NCI-H510A treated with DMSO at 0.1 percent for 48 hours (cell line): ENCODE results near the gene ZC3H18.

Experiments used
- DNase-seq: peaks from one replicate; lab custom pipeline; 2025; lab: John Stamatoyannopoulos, UW

The ZC3H18 gene

DNA sequence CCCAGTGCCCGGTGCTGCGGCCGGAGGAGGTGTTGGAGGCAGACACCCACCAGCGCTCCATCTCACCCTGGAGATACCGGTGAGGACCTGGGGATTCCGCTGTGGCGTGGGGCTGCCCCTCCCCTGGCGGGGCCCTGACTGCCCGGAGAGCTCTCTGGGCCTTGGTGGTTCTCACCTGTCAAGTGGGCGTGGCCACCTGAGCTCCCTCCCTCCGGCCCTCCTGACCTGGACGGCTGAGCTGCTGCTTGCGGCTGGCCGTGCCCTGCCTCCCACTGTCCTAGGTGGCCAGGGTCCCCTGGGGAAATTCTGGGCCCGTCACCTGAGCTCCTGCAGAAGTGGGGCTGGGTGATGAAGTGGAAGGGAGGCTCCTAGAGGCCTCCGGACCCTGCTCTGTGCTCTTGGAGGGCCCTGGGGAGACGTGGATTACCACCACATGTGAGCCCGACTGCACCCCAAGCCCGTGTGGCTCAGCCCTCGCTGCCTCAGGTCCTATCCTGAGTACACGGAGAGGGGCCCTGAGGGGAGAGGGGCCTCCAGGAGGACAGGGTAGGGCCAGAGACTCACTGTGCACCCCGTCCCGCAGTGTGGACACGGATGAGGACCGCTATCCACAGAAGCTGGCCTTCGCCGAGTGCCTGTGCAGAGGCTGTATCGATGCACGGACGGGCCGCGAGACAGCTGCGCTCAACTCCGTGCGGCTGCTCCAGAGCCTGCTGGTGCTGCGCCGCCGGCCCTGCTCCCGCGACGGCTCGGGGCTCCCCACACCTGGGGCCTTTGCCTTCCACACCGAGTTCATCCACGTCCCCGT lies 69.2 kb downstream of the ZC3H18 start:
- peak; percentile 37 for DNase-seq

DNA sequence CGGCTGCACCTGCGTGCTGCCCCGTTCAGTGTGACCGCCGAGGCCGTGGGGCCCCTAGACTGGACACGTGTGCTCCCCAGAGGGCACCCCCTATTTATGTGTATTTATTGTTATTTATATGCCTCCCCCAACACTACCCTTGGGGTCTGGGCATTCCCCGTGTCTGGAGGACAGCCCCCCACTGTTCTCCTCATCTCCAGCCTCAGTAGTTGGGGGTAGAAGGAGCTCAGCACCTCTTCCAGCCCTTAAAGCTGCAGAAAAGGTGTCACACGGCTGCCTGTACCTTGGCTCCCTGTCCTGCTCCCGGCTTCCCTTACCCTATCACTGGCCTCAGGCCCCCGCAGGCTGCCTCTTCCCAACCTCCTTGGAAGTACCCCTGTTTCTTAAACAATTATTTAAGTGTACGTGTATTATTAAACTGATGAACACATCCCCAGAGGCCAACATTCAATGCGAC lies 69.9 kb downstream of the ZC3H18 start:
- no peak for DNase-seq

DNA sequence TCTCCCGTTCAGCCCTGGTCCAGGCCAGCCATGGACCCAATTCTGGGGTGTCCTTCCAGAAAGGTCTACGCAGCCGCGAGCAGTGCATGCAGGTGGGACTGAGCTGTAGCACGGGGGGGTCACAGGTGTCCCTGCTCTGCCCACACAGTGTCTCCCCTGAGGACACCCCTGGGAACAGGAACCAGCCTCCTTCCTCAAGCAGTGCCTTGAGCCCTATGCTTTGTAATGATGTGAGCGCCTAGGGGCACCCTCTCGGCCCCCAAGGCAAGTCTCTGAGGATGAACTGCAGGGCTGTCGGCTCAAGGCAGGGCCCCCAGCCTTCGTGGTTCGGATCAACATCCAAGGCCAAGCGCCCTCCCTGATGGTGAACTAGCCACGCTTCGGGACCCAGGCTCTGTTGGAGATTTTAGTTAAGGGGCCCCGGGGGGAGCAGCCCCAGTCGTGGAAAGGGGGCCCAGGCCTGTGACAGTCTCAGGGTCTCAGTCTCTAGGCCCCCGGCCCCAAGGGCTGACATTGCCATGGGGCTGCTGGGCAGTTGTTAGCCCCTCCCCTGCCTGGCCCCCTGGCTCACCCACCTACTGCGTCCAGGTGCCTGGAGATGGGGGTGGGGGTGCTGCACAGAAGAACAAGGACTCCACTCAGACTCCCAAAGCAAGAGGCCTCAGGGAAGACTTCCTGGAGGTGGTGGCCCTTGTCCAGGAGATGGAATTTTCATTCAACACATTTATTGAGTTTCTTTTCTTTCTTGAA lies 70.5 kb downstream of the ZC3H18 start:
- no peak for DNase-seq

DNA sequence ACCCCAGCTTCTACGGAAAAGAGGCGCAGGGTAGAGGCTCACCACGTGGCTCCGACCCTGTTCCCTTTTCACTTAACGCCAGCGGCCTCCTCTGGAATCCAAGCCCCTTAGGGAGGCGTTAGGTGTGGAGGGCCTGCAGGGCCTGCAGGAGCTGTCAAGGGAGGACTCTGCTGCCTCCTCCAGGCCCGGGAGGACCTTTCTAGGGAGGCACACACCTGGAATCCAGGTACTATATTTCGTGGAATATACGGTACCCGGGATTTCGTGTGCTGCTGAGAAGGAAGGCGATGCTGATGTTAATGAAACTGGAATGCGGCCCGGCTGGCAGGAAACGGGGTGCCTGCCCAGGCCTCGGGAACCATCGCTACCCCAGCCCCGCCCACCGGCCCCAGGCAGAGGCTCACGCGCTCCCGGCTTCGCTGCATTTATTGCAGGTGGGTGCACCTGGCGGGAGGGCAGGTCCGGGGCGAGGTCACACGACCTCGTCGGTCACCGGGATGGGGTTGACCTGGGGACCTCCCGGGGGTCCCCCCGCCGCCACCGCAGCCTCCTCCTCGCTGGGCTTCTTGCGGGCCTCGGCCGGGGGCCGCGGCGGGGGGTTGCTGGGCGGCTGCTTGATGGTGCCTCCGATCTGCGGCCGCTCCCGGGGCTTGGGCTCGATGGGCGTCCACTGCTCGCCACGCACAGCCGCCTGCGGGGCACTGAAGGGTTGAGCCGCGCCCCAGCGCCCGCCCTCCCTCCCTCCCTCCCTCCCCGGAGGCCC lies 72.9 kb downstream of the ZC3H18 start:
- DNase-seq = no peak

DNA sequence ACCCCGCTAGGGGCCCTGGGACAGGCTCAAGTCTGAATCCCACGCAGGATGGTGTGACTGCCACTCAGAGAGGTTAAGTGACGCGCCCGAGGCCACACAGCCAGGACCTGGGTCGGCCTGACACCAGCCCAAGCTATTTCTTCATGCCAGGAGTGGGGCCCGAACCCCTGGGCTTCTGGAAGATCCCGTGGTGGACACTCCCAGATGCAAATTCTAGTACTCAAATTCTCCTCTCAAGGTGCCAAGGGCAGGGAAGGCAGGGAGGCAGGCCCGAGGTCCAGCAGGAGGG lies 73.4 kb downstream of the ZC3H18 start:
- DNase-seq = no peak

DNA sequence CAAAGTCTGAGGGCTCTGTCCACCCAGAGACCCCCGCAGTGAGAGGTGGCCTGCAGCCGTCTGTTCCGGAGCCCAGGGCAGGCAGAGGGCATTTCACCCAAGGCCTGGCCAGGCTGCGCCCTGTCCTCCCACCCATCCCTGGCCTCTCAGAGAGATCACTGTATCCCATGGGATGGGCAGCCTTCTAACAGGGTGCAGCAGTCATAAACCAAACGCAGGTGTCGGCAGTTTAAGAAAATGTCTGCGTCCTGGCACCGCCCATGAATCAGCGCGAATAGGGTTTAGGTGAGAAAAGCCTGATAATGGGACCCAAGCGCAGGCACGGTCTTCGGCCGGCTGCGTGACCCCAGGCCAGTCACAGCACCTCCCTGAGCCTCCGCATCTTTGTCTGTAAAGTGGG lies 75.3 kb downstream of the ZC3H18 start:
- DNase-seq = no peak

DNA sequence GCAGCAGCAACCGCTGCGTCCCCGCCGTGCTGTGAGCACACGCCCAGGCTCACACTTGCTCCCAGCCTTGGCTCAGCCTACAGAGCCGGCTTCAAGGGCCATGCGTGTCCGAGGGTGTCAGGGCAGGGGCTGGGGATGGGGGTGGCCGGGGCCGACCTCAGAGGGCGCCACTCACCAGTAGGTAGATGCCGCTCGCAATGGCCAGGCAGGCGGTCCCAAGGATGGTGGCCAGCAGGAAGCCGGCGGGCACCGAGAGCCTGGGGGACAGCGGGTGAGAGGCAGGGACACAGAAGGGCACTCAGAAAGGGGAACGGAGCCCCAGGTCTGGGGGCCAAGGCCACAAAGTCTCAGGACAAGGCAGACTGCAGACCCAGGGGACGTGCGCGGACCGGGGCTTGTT lies 75.7 kb downstream of the ZC3H18 start:
- DNase-seq = no peak

DNA sequence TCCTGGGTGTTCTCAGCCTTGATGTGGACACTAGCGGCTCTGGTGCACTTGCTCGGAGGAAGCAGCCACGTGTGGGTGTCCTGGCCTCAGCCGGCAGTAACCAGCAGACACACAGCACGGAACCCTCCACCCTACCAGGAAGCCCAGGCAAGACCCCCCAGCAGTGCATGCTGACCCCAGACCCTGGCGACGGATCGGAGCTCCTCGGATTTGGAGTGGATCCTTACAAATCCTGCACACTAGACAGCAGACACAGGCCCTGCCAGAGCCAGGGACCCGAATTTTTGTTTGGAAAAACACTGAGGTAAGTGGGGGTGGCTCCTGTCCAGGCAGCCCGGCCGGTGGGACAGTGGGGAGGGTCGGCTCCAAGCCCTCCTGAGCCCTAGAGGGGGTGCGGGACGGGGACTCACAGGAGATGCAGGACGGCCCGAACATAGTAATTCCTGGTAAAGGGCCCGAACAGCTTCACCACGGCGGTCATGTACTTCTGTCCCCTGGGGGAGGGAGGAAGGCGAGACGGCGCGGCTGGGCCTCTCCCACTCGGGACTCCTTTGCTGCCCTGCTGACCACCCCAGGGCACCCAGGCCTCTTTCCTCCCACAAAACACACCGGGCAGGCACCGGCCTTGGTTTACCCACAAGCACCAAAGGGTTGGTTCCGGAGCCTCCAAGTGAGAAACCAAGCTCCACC lies 76.3 kb downstream of the ZC3H18 start:
- no peak for DNase-seq

DNA sequence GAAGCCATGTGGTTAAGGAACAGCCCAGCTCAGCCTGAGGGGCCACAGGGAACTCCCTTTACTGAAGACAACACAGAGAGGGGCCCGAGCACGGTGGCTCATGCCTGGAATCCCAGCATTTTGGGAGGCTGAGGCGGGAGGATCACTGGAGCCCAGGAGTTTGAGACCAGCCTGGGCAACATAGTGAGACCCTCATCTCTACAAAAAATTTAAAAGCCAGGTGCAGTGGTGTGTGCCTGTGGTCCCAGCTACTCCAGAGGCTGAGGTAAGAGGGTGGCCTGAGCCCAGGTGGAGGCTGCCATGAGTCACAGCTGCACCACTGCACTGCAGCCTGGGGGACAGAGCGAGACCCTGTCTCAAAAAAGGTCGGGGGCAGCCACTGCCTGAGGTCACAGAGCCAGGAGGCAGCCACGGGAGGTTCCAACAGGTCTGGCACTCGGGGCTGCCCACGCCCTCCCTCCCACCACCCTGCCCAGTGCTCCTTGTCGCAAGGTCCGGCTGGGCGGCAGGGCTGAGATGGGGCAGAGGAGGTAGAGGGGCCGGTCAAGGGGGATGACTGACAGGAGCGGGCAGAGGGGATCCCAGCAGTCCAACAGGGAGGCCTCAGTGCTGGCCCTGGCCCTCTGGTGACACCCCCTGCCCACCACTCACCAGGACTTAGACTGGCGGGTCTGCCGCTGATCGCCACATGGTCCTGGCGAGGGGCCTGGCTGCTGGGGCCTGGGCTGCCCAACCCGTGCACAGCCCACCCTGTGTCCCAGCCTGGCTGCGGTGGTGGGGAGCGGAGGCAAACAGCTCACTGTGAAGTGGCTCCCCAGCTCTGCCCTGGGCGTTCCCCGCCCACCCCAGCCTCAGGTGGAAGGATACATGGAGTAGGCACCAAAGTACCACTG lies 77.2 kb downstream of the ZC3H18 start:
- DNase-seq = no peak

DNA sequence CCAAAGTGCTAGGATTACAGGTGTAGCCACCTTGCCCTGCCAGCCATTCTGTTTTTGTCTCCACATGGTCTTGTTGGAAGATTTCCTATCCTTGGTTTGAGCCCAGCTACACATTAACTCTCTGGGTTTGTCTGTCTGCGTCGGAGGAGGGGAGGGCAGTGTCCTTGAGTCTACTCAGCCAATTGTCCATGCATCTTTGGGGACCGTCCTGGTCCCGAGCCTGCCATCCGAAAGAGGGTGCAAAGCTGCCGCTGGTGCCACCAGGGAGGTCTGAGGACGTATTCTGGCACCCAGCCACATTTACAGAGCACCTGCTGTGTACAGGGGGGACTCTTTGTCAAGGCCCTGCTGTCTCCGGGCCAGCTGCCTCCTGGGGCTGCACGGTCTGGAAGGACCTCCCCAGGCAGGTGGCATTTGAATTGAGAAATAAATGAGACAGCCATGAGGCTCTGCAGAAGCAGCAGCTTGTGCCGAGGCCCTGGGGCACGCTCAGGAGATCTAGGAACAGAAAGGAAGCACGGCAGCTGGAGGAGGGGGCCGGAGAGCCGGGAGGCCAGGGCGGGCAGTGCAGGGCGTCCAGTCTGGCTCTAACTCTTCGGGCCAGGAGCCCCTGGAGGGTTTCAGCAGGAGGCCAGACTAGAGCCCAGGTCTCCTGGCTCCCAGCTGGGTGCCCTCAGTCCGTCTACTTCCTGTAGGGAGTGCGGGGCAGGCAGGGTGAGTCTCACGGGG lies 79.2 kb downstream of the ZC3H18 start:
- DNase-seq = peak; percentile 26

DNA sequence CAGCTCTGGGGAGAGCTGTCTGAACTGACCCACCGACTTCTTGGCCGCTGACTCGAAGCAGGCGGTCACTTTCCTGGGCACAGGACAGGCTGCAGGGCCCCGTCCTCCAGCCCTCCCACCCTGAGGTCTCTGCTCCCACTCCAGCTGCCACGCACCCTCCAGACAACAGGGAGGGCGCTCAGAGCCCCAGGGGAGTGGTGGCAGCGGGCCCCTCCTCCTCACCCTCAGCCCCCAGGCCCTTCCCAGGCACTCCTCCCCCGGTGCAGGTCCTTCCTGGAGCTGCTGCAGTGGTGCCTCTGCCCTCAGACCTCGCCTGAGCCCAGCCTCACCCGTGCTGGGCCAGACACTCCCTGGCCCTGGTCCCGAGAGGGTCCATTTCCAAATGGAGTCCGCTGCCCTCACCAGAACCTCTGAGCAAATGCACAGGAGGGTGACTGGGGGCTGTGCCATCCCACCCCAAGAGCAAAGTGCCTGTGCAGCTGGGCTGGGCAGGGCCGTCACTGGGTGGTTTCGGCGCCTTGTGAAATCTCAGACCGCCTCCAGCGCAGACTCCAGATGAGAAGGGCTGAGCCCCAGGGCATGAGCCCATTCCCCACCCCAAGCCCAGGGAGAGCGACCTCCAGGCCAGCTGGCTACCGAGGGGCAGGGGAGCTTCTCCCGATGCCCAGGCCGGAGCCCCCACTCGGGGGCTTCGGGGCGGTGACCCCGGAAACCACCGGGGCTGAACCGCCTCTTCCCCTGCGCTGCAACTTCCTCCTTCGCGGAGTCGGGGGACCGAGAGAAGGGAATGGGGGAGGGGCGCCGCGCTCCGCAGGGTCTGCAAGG lies 79.9 kb downstream of the ZC3H18 start:
- peak; percentile 33 for DNase-seq

DNA sequence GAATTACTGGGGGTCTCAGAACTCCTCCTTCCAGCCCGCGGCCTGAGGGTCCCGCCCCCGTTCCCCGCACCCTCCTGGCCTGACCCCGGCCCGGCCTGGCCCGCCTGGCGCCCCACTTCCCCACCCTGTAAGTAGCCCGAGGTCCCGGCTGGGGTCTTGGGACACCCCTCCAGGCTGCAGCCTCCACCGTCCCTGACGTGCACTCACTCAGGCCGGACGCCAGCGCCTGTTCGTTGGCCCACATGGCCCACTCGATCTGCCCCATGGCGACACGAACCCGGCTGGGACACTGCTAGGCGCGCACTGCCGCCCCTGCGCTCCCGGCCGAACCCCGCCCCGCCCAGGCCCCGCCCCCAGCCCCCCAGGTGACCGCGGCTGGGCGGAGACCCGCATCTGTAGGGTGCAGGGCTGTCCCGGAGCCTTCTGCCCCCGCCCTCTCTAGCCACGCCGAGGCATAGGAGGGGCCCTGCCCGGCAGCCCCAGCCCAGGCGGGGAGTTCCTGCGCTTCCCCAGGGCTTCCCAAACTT lies 80.6 kb downstream of the ZC3H18 start, which contains the start of gene CYBA:
Gene CYBA (minus strand): TSS at position 305 of the 527 bp plus-strand sequence. CDS start 40 bp downstream, at position 265.
- DNase-seq = peak; percentile 21

DNA sequence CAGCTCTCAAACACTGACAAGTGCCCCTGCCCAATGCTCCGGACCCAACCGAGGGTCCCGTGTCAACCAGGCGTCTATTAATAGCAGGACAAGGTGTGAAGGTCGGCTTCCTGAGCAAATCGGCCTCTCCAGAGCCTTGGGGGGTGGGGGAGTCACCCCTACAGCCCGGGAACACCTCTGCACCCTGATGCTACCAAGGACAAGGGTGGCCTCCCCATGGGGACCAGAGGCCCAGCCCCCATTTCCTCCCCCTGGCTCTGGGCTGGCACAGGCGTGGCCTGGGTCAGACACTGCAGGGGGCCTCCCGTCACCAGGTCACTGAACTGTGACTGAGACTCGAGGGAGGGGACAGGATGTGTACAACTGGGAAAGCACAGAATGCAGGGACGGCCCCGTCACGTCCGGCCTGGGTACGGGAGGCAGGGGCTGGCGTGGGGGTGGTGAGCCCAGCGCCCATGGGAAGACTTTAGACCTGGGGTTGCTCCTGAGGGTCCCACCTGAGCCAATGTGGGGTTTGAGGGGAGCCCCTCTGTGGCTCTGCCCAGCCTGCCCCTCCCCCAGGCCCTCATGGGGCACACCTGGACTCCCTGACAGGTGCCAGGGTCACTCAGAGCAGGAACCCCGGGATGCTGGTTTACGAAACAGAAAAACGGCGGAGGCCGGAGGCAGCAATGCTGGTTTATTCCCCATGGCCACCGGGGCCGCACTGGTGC lies 81.2 kb downstream of the ZC3H18 start:
- peak; percentile 75 for DNase-seq

DNA sequence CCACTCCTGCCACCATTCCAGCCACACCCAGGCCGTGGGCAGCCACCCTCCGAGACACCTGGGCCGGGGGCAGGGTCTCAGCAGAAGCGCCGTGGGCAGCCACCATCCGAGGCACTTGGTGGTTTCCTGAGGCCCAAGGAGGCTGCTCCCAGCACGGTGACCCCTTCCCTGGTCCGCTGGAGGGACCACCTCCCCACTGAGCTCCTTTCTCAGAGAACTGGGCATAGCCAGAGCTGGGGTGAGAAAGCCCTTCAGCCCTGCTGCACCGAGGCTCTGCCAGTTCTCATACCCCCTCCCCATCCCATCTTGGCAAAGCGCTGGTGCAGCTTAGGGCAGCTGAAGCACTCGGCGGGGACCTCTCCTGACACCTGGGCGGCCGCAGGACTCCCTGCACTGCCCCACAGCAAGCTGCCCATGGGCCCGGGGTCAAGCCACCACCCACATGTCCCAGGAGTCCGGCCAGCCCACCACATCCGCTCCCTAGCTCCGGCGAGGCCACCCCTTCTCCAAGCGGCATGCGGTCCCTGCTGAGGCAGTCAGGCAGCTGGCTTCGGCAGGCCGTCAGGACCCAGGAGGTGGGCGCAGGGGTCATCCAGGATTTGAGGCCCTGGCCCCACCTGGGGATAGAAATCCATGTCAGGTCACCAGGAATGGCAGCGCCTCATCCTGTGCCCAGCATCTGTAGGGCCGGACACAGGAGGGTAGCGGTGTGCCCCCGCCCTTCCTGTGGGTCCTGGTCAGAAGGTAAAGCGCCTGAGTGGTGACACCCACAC lies 82.0 kb downstream of the ZC3H18 start:
- no peak for DNase-seq

DNA sequence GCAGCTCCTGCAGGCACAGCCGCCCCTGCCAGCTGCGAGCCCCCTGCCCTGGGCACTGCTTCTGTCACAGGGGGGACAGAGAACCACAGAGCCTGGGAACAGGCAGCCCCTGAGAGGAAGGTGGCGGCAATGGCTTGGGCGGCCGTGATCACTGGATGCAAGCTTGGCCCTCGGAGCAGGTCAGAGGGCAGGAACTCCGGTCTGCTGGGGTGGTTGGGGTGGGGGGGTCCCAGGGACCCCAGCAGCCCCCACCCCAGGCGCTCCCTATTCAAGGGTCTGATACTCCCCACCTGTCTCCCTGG lies 82.5 kb downstream of the ZC3H18 start:
- no peak for DNase-seq

DNA sequence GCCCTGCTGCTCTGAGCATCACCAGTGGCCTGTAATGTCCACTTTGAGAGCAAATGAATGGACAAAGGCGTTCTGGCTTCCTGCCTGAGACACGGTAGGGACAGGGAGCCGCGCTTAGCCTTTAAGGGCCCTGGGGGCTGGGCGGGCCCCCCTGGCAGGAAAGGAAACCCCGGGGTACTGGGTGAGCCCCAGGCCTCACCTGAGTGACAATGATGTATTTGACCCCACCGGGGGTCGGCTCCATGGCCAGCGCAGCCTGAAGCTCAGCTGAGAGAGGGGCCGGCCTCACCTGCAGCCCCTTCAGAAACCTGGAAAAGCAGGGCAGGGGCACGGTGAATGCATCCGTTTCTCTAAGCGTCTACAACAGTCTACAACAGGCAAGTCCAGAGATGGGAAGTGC lies 82.9 kb downstream of the ZC3H18 start:
- no peak for DNase-seq

DNA sequence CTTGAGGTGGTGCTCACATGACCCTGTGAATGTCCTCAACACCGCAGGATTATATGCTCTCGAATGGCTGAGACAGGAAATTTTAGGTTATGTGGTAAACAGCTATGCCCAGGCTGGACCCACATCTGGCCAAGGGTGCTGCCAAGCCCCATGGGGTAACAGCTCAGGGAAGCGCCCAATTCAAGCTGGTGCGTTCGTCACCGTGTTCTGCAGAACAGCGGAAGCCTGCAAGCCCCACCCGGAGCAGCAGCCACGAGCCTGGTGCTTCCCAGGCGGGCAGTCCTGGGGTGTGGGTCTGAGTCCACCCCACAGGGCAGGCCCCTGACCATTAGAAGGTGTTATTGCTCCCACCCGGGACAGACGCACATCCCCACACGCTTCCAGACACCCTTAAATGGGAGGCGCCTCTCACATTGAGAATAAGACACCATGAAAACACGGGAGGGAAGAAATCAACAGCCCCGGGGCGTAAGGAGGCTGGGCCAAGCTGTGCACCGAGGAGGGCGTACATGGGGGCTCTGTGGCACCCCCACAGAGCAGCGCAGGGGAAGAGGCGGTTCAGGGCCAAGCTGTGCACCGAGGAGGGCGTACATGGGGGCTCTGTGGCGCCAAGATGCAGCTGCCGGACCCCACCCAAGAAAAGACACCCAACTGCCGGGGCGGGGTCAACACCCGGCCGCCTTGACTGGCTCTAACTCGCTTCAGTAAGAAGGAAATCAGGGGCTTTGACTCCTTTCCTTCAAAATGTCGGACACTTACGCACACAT lies 83.6 kb downstream of the ZC3H18 start:
- no peak for DNase-seq
